Naive thymus-derived CD8-positive, alpha-beta T cell (primary cell): ENCODE data around the gene COL12A1. TPM values are rescaled to one million over a fixed set of nuclear protein-coding genes. Genes with fewer than 3 reads are reported as not detected.

Experiments
- ATAC-seq, 2 donors: fragments of 150-1000 bp; cut with Tn5 transposase in 1 of 2; sonication (Bioruptor Pico), chemical (Tn5 transposase) in 1 of 2; 1 replicate in 1 of 2; 2 replicates in 1 of 2; pipeline ENCODE4 v1.10.0; 2021; ENCODE audit warnings: mild to moderate bottlenecking in 2 of 2, moderate library complexity in 2 of 2
- POLR2A ChIA-PET: fragments of 350-600 bp; sonication (Branson Sonifier 250); formaldehyde crosslinking; loops from one replicate; lab custom pipeline; 2021; ENCODE audit warnings: antibody characterized with exemption; lab: Charles Lee
- DNase-seq, 10 donors: peaks; one replicate each; pipeline versions ENCODE4 v3.0.0 to v3.0.0-alpha.2; 2020 to 2022
- H3K27ac Mint-ChIP-seq, 10 donors: one replicate each; pipeline ENCODE4 v1.8.0; 2020 to 2022; ENCODE audit warnings: mild to moderate bottlenecking in 10 of 10, mixed read lengths in 10 of 10, moderate library complexity in 4 of 10, inconsistent platforms in 1 of 10
- H3K27me3 Mint-ChIP-seq, 5 donors: one replicate each; pipeline ENCODE4 v1.8.0; 2021 to 2022; ENCODE audit warnings: mixed read lengths in 5 of 5
- H3K36me3 Mint-ChIP-seq, 3 donors: one replicate each; pipeline ENCODE4 v1.8.0; 2020 to 2022; ENCODE audit warnings: mixed read lengths in 3 of 3, mild to moderate bottlenecking in 2 of 3, inconsistent platforms in 1 of 3
- H3K4me1 Mint-ChIP-seq, 4 donors: one replicate each; pipeline ENCODE4 v1.8.0; 2021 to 2022; ENCODE audit warnings: mixed read lengths in 4 of 4
- H3K4me3 Mint-ChIP-seq, 10 donors: one replicate each; pipeline ENCODE4 v1.8.0; 2020 to 2022; ENCODE audit warnings: mild to moderate bottlenecking in 10 of 10, mixed read lengths in 10 of 10, moderate library complexity in 6 of 10, inconsistent platforms in 1 of 10
- H3K9me3 Mint-ChIP-seq, 9 donors: one replicate each; pipeline ENCODE4 v1.8.0; 2020 to 2022; ENCODE audit warnings: mixed read lengths in 9 of 9, mild to moderate bottlenecking in 3 of 9, inconsistent platforms in 1 of 9, moderate library complexity in 1 of 9
- polyA plus RNA-seq, 3 donors: library from polyadenylated mRNA; unstranded; fragments of 300-500 nt; fragmentation: Illumina TruSeq; gene quantifications; one replicate each; pipeline ENCODE4 v1.2.3, GENCODE V29; 2021
- total RNA-seq, 8 experiments: library from RNA in 2 of 8; stranded (reverse) in 2 of 8; gene quantifications; one replicate each; pipeline ENCODE4 v1.2.3 and lab custom pipeline; 2021 to 2026

The COL12A1 gene
- total and polyA plus RNA-seq, 5 experiments from 2014 or later, result not detected

DNA sequence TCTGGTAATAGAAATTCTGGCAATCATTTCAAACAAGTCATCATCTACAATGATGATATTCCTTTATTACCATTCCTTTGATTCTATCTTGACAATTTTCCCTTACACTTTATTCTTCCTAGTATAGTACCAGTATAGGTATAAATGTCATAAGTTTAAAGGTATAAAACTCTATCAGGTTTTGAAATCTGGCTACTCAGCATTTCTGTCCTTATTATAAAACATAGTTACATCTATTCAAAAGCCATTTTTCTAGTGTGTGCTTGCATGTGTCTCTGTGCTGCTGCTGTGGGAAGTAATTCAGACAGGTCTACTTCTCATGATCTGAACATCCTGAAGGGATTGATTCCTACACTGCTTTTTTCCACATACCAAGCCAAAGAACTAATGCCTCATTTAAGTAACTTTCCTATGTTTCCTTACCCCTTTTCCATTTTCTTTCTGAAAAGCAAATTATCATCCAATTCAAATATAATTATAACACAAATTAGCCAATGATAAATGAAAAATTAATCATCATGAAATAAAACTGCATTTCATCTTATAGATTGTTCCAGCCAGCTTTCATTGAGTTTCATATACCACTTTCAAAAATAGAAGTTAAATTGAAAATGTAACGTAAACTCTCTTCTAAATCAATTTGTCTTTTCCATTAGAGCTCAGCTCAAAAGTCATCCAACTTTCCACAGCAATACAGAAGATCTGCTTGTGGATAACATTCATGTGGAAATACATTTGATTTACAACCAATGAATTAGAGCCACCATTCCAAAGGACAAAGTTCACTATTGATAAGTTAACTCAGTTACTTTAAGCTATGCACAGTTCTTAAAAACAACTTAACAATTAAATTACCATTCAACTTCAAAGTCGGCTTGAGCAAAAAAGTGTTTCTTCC is 35.9 kb downstream of the COL12A1 start:
- no peaks in the 10 kb centered on the region for H3K36me3 Mint-ChIP-seq
- no peaks in the 10 kb centered on the region for H3K4me1 Mint-ChIP-seq
- no peak overlapping the region for H3K4me3 Mint-ChIP-seq
- no peaks in the 10 kb centered on the region for H3K9me3 Mint-ChIP-seq
- POLR2A ChIA-PET, result no interaction called here
- no peak for ATAC-seq
- no peak overlapping the region for H3K27ac Mint-ChIP-seq
- peaks cover 4 to 18% (median 7%) of the 10 kb centered on the region in 5 donors for H3K27me3 Mint-ChIP-seq
- DNase-seq, result no peak

- H3K27me3 Mint-ChIP-seq, result peaks cover 0 to 12% (median 4%) of the 10 kb centered on the region in 5 donors
- DNase-seq (no peak), ATAC-seq (no peak)
- H3K4me1 Mint-ChIP-seq, result no peaks in the 10 kb centered on the region
- H3K9me3 Mint-ChIP-seq, result no peaks in the 10 kb centered on the region
- POLR2A ChIA-PET, result no interaction called here
- H3K36me3 Mint-ChIP-seq, result no peaks in the 10 kb centered on the region
- H3K4me3 Mint-ChIP-seq, result no peak overlapping the region
- no peak overlapping the region for H3K27ac Mint-ChIP-seq
Measured at GRCh38 chr6:75167851-75168250, 38.0 kb downstream of the COL12A1 start.

- POLR2A ChIA-PET, result no interaction called here
- ATAC-seq (no peak), DNase-seq (no peak)
- Mint-ChIP-seq H3K4me3 (no peak overlapping the region), H3K36me3 (no peaks in the 10 kb centered on the region), H3K9me3 (no peaks in the 10 kb centered on the region), H3K27ac (no peak overlapping the region), H3K27me3 (peaks cover 0 to 14% (median 4%) of the 10 kb centered on the region in 5 donors), H3K4me1 (no peaks in the 10 kb centered on the region)
Measured at GRCh38 chr6:75167325-75167724, 38.5 kb downstream of the COL12A1 start.

GRCh38 chr6:75166773-75167172 is 39.1 kb downstream of the COL12A1 start:
- H3K9me3 Mint-ChIP-seq, result no peaks in the 10 kb centered on the region
- DNase-seq, result no peak

DNA sequence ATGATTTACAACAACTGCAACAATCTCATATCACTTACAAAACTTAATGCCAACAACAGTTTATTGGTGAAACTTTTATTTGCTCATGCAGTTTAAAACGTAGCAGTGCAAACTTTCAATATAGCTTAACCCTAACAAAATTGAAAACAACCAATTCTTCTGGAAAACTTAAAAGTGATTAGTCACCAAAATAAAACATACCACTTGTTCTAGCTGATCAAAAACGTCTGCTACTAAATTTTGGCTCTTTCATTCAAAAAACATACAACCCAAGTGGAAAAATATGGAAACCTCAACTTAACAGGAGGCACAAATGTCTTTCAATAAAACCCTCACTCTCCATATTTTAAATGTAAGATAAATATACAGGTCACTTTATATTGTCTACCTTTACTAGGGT is 39.6 kb downstream of the COL12A1 start:
- Mint-ChIP-seq H3K4me1 (no peaks in the 10 kb centered on the region), H3K4me3 (no peak overlapping the region), H3K9me3 (no peaks in the 10 kb centered on the region), H3K27me3 (peaks cover 0 to 14% (median 2%) of the 10 kb centered on the region in 5 donors), H3K27ac (no peak overlapping the region), H3K36me3 (no peaks in the 10 kb centered on the region)
- ATAC-seq (no peak), DNase-seq (no peak)
- POLR2A ChIA-PET, result no interaction called here

More at GRCh38 chr6:75166773-75167172, 39.1 kb downstream of the COL12A1 start:
- Mint-ChIP-seq H3K27me3 (peaks cover 0 to 14% (median 4%) of the 10 kb centered on the region in 5 donors), H3K4me3 (no peak overlapping the region), H3K36me3 (no peaks in the 10 kb centered on the region), H3K4me1 (no peaks in the 10 kb centered on the region), H3K27ac (no peak overlapping the region)
- ATAC-seq, result no peak
- POLR2A ChIA-PET, result no interaction called here

DNA sequence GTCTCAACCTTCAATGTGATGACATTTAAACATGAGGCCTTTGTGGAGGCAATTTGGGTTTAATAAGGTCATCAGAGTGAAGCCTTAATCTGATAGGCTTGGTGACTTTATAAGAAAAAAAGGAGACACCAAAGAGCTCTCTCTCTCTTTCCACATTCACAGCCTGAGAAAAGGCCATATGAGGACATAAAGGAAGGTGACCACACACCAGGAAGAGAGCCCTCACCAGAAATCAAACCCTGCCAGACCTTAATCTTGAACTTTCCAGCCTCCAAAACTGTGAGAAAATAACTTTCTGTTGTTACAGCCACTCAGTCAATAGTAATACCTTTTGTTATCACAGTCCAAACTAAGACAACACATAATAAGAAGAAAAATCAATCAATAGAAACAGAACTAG is 47.7 kb downstream of the COL12A1 start:
- no peak for DNase-seq
- H3K9me3 Mint-ChIP-seq, result no peaks in the 10 kb centered on the region
- peaks cover 4 to 24% (median 11%) of the 10 kb centered on the region in 5 donors for H3K27me3 Mint-ChIP-seq
- H3K4me3 Mint-ChIP-seq, result no peak overlapping the region
- ATAC-seq, result no peak
- no peaks in the 10 kb centered on the region for H3K4me1 Mint-ChIP-seq
- H3K36me3 Mint-ChIP-seq, result no peaks in the 10 kb centered on the region
- POLR2A ChIA-PET, result no interaction called here
- no peak overlapping the region for H3K27ac Mint-ChIP-seq

- DNase-seq, result no peak
- Mint-ChIP-seq H3K27ac (no peak overlapping the region), H3K4me1 (no peaks in the 10 kb centered on the region), H3K27me3 (peaks cover 4 to 28% (median 7%) of the 10 kb centered on the region in 5 donors), H3K9me3 (no peaks in the 10 kb centered on the region), H3K36me3 (no peaks in the 10 kb centered on the region), H3K4me3 (no peak overlapping the region)
- no peak for ATAC-seq
- POLR2A ChIA-PET, result no interaction called here
Measured at GRCh38 chr6:75157336-75157735, 48.5 kb downstream of the COL12A1 start.

- no peaks in the 10 kb centered on the region for H3K9me3 Mint-ChIP-seq
- H3K27me3 Mint-ChIP-seq, result peaks cover 5 to 33% (median 8%) of the 10 kb centered on the region in 5 donors
- POLR2A ChIA-PET, result no interaction called here
- DNase-seq (no peak), ATAC-seq (no peak)
- no peaks in the 10 kb centered on the region for H3K4me1 Mint-ChIP-seq
- no peak overlapping the region for H3K27ac Mint-ChIP-seq
- H3K4me3 Mint-ChIP-seq, result no peak overlapping the region
- H3K36me3 Mint-ChIP-seq, result no peaks in the 10 kb centered on the region
Measured at GRCh38 chr6:75156186-75156878, 49.5 kb downstream of the COL12A1 start.

DNA sequence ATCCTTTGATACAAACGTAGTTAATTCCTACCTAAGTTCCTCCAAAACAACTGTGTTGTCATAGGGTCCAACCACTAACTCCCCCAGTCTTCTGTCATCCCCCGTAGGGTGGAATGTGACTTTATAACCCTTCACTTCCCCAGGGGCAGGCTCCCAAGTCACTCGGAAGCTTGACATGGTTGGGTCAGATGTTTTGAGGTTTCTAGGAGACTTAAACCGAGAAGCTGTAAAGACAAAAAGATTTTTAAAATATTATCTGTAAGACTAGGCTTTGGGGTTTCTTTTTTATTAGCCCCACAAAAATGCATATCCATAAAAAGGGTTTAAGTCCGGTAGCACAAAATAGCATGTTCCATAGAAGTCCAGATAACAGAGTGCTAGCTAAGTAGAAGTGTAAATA is 50.2 kb downstream of the COL12A1 start:
- Mint-ChIP-seq H3K27ac (no peak overlapping the region), H3K9me3 (no peaks in the 10 kb centered on the region), H3K36me3 (no peaks in the 10 kb centered on the region), H3K27me3 (peaks cover 4 to 33% (median 8%) of the 10 kb centered on the region in 5 donors), H3K4me1 (no peaks in the 10 kb centered on the region), H3K4me3 (no peak overlapping the region)
- DNase-seq (no peak), ATAC-seq (no peak)
- POLR2A ChIA-PET, result interaction anchor here (0.7 kb wide), 1 partner anchor 638 kb away, joined by 3 read pairs; no protein-coding TSS in a partner anchor

DNA sequence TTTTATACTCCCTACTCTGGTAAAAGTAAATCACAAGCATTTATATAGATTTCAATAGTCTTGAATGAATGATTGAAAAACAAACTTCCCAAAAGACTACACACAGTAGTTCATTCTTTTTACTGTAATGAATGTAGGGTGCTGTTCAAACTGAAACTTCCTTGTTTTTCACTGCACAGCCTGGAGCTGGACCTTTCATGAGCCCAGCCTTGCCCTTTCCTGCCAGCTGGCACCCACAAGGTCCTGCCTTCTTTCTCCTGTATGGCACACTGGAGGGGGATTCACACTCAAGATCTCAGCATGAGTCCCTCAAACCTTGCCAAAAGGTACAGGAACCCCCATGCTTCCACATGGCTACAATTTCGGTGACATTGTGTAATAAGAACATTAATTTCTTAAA is 50.9 kb downstream of the COL12A1 start:
- DNase-seq, result no peak
- no peak overlapping the region for H3K27ac Mint-ChIP-seq
- ATAC-seq, result no peak
- H3K4me1 Mint-ChIP-seq, result no peaks in the 10 kb centered on the region
- no peak overlapping the region for H3K4me3 Mint-ChIP-seq
- POLR2A ChIA-PET, result interaction anchor here (0.7 kb wide), 1 partner anchor 637 kb away, joined by 3 read pairs; no protein-coding TSS in a partner anchor
- H3K36me3 Mint-ChIP-seq, result no peaks in the 10 kb centered on the region
- H3K27me3 Mint-ChIP-seq, result peaks cover 4 to 33% (median 7%) of the 10 kb centered on the region in 5 donors
- no peaks in the 10 kb centered on the region for H3K9me3 Mint-ChIP-seq

DNA sequence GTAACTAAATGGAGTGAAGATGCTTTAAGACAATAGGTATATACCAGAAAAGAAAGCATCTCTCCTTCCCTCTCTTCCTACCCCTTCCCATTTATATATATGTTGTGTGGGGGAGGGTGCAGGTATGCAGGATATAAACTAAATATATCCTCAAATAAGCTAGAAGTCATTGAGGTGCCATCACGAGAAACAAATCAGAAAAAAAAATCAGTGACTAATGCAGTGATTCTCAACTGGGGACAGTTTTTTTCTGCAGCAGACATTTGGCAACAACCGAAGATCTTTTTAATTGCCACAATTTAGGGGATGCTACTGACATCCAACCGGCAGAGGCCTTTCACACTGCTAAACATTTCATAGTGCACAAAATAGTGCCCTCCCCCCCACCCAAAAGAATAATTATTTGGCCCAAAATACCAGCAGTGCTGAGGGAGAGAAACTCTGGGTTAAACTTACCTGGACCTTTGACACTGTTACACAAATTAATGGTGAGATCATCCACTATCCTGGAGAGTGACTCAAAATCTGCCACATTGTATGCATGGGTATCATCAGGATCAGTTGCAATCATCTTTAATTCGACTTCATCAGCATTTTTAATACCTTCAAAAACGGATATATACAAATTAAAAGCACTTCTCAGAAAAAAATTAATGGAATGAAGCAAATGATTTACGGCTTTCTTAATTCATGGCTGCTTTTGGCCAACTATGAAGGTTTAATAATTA is 55.0 kb downstream of the COL12A1 start:
- ATAC-seq (no peak), DNase-seq (no peak)
- Mint-ChIP-seq H3K36me3 (no peaks in the 10 kb centered on the region), H3K4me3 (no peak overlapping the region), H3K9me3 (no peaks in the 10 kb centered on the region), H3K27ac (no peak overlapping the region), H3K4me1 (no peaks in the 10 kb centered on the region), H3K27me3 (peaks cover 2 to 35% (median 11%) of the 10 kb centered on the region in 5 donors)
- POLR2A ChIA-PET, result no interaction called here

DNA sequence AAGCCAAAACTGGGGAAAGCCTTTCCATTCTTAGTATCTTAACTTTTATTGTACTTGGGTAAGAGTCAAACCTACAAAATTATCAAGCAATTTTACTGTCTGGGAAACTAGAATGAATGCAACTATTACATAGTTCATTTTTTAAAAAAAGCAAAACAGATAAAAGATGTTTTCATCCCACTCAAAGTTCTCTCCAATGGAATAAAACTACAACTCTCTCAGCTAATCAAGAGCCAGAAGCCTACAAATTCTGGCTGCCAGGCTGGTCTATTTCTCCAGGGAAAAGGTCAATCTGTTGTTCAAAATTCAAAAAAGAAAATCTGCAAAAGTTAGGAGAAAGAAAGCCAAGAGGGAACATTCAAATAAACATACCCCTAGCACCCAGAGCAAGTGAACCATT is 56.2 kb downstream of the COL12A1 start:
- no peaks in the 10 kb centered on the region for H3K9me3 Mint-ChIP-seq
- ATAC-seq (no peak), DNase-seq (no peak)
- peaks cover 2 to 29% (median 11%) of the 10 kb centered on the region in 5 donors for H3K27me3 Mint-ChIP-seq
- H3K36me3 Mint-ChIP-seq, result no peaks in the 10 kb centered on the region
- POLR2A ChIA-PET, result no interaction called here
- no peaks in the 10 kb centered on the region for H3K4me1 Mint-ChIP-seq
- no peak overlapping the region for H3K4me3 Mint-ChIP-seq
- H3K27ac Mint-ChIP-seq, result no peak overlapping the region

DNA sequence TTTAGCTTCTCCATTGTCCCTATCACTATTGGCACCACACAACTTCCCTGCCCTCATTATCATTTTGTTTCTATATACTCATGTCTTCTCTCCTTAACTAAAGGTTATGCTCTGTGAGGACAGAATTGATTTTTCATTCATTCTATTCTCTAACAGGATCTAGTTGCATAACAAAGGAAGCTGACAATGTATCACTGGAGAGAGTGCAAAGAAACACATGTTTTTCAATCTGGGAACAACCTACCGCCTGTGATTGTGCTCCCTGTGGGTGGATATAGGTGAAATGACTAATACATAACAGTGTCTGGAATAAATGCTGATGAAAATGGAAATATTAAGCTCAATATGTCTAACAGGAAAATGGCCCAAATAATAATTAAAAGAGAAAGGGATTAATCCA is 56.6 kb downstream of the COL12A1 start:
- Mint-ChIP-seq H3K4me1 (no peaks in the 10 kb centered on the region), H3K36me3 (no peaks in the 10 kb centered on the region), H3K4me3 (no peak overlapping the region), H3K27ac (no peak overlapping the region), H3K27me3 (peaks cover 2 to 29% (median 11%) of the 10 kb centered on the region in 5 donors), H3K9me3 (no peaks in the 10 kb centered on the region)
- ATAC-seq (no peak), DNase-seq (no peak)
- POLR2A ChIA-PET, result no interaction called here
